Gastroesophageal sphincter (tissue), 4 donors: ENCODE measurements around the gene KCNMB3. TPM values are rescaled to one million over a fixed set of nuclear protein-coding genes. Genes with fewer than 3 reads are reported as not detected.

Experiments used
- ATAC-seq: fragments of 150-250 bp; one replicate; pipeline ENCODE4 v1.9.1; 2016; ENCODE audit warnings: mild to moderate bottlenecking, moderate library complexity
- H3K27ac ChIP-seq, 4 donors: fragments of 200-600 bp; sonication (generic) in 3 of 4; 1 replicate in 3 of 4; 2 replicates in 1 of 4; pipeline ENCODE4 v1.5.1; 2016 to 2019
- H3K27me3 ChIP-seq: fragments of 200-600 bp; sonication (generic); one replicate; pipeline ENCODE4 v1.5.1; 2019
- H3K36me3 ChIP-seq, 2 donors: fragments of 200-600 bp; sonication (generic); one replicate each; pipeline ENCODE4 v1.5.1; 2019; ENCODE audit warnings: control low read depth in 1 of 2
- H3K4me1 ChIP-seq, 3 donors: fragments of 200-600 bp; sonication (generic); 1 replicate in 2 of 3; 2 replicates in 1 of 3; pipeline ENCODE4 v1.5.1; 2016 to 2019; ENCODE audit warnings: control low read depth in 2 of 3
- H3K4me3 ChIP-seq, 2 donors: fragments of 200-600 bp; sonication (generic); one replicate each; pipeline ENCODE4 v1.5.1; 2019; ENCODE audit warnings: mild to moderate bottlenecking in 1 of 2, moderate library complexity in 1 of 2
- H3K9me3 ChIP-seq, 3 donors: fragments of 200-600 bp; sonication (generic); one replicate each; pipeline ENCODE4 v1.5.1; 2017 to 2019; ENCODE audit warnings: control low read depth in 2 of 3
- CTCF ChIP-seq, 4 experiments: fragments of 200-600 bp in 2 of 4; fragments of 450-650 bp in 2 of 4; sonication (generic) in 1 of 4; IDR thresholded peaks; one replicate each; pipeline ENCODE4 v1.5.1; 2017 to 2019; ENCODE audit warnings: antibody characterized with exemption in 4 of 4, mild to moderate bottlenecking in 2 of 4, moderate library complexity in 2 of 4
- EP300 ChIP-seq: sonication (generic); formaldehyde crosslinking; IDR thresholded peaks from one replicate; pipeline ENCODE4 v1.6.1; 2017; ENCODE audit warnings: antibody characterized with exemption, mild to moderate bottlenecking
- POLR2A ChIP-seq, 2 donors: fragments of 450-650 bp; IDR thresholded peaks; one replicate each; pipeline ENCODE4 v1.6.1; 2017; ENCODE audit warnings: antibody characterized with exemption in 2 of 2, mild to moderate bottlenecking in 2 of 2, moderate library complexity in 1 of 2
- POLR2AphosphoS5 ChIP-seq: sonication (generic); formaldehyde crosslinking; IDR thresholded peaks from one replicate; pipeline ENCODE4 v1.6.1; 2017; ENCODE audit warnings: antibody characterized with exemption
- WGBS, 2 donors: methylation state at CpG; one replicate each; pipeline ENCODE4 v1.1.5; 2018; ENCODE audit warnings: low coverage in 1 of 2; 5-methylcytosine and 5-hydroxymethylcytosine counted together
- total RNA-seq, 4 donors: library from RNA; depleted of rRNA; stranded (reverse); fragments of >200 nt; gene quantifications; one replicate each; pipeline ENCODE4 v1.1.0, GENCODE V29; 2016

KCNMB3 gene
- total RNA-seq = 1 to 10 TPM; 1.0 to 6.2 (median 4.1) TPM

- TF ChIP-seq POLR2A (IDR thresholded peaks at IDR 0.05) = no peak
- Histone ChIP-seq H3K36me3 (peaks cover 0 to 25% of the 10 kb centered on the region in 2 donors), H3K4me1 (no peaks in the 10 kb centered on the region), H3K27me3 (no peaks in the 10 kb centered on the region), H3K4me3 (no peak within 1 kb of the TSS), H3K27ac (no peak within 1 kb of the TSS), H3K9me3 (no peaks in the 10 kb centered on the region)
- WGBS, 2 donors = 82 to 84% methylated on average over 6 of the region's 6 CpGs
- ATAC-seq = no peak
Observed at GRCh38 chr3:179250803-179251476, at the start of gene KCNMB3. KCNMB3 (minus strand) TSS chr3:179251114; CDS start chr3:179250990, 124 bp downstream.

GRCh38 chr3:179299999-179300613, 49.2 kb upstream of the KCNMB3 start:
- no peak overlapping the region for H3K27ac ChIP-seq
- no peaks in the 10 kb centered on the region for H3K27me3 ChIP-seq
- H3K9me3 ChIP-seq = no peaks in the 10 kb centered on the region
- no peak for TF ChIP-seq EP300
- no peak for TF ChIP-seq CTCF (IDR thresholded peaks at IDR 0.05)
- TF ChIP-seq POLR2A (IDR thresholded peaks at IDR 0.05) = no peak
- TF ChIP-seq POLR2AphosphoS5 = no peak
- ATAC-seq = no peak
- H3K36me3 ChIP-seq = no peaks in the 10 kb centered on the region
- H3K4me1 ChIP-seq = no peaks in the 10 kb centered on the region
- no peak overlapping the region for H3K4me3 ChIP-seq
- 73 to 100% methylated on average over 2 to 4 of the region's 5 CpGs for WGBS, 2 donors

GRCh38 chr3:179299316-179299715, 48.4 kb upstream of the KCNMB3 start:
- Histone ChIP-seq H3K9me3 (no peaks in the 10 kb centered on the region), H3K4me3 (no peak overlapping the region), H3K27me3 (no peaks in the 10 kb centered on the region), H3K36me3 (no peaks in the 10 kb centered on the region), H3K27ac (no peak overlapping the region), H3K4me1 (no peaks in the 10 kb centered on the region)
- no peak for TF ChIP-seq CTCF (IDR thresholded peaks at IDR 0.05)
- TF ChIP-seq POLR2AphosphoS5 = no peak
- WGBS, 2 donors = 94 to 98% methylated on average over 2 of the region's 2 CpGs
- ATAC-seq = no peak

GRCh38 chr3:179297971-179298725, 47.2 kb upstream of the KCNMB3 start:
- TF ChIP-seq CTCF (IDR thresholded peaks at IDR 0.05) (no peak), POLR2A (IDR thresholded peaks at IDR 0.05) (no peak), POLR2AphosphoS5 (no peak), EP300 (no peak)
- no peak for ATAC-seq
- H3K27ac ChIP-seq = no peak overlapping the region
- no peaks in the 10 kb centered on the region for H3K27me3 ChIP-seq
- H3K4me1 ChIP-seq = no peaks in the 10 kb centered on the region
- H3K4me3 ChIP-seq = no peak overlapping the region
- no peaks in the 10 kb centered on the region for H3K9me3 ChIP-seq
- no peaks in the 10 kb centered on the region for H3K36me3 ChIP-seq
- 55 to 70% methylated on average over 4 to 5 of the region's 5 CpGs for WGBS, 2 donors

DNA sequence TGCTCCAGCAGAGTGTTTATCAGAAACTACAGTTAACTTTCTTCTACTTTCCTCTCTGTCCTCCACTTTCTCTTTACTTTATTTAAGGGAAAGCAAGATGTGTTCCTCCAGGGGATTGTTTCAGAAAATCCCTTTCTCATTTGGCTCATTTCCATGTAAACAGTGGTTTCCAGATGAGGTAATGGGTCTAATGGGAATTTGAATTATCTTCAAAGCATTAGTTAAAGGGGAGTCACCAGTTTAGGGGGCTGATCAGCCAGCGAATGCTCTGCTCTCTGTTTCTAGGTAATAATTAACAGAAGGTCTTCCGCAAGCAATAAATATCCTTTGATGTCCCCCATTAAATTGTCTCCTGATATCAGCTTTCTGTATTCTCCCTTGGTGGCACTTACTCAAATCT, 41.5 kb upstream of the KCNMB3 start:
- Histone ChIP-seq H3K9me3 (no peaks in the 10 kb centered on the region), H3K4me3 (no peak overlapping the region), H3K4me1 (no peaks in the 10 kb centered on the region), H3K27me3 (no peaks in the 10 kb centered on the region), H3K36me3 (no peaks in the 10 kb centered on the region), H3K27ac (no peak overlapping the region)
- 72 to 83% methylated on average over 2 of the region's 2 CpGs for WGBS, 2 donors
- ATAC-seq = no peak
- TF ChIP-seq CTCF (IDR thresholded peaks at IDR 0.05) (no peak), EP300 (no peak), POLR2A (IDR thresholded peaks at IDR 0.05) (no peak)
